NCI-H1048 (cell line): ENCODE measurements around the gene LPAR6.

ENCODE experiments used
- DNase-seq: peaks from one replicate; lab custom pipeline; 2025; lab: John Stamatoyannopoulos, UW

The LPAR6 gene

GRCh38 chr13:48370815-48371214 is 42.1 kb downstream of the LPAR6 start:
- DNase-seq = no peak

- DNase-seq = no peak
Observed at GRCh38 chr13:48369988-48370387, 42.9 kb downstream of the LPAR6 start.
